GM12878 (cell line): ENCODE data around the gene LPIN3. TPM values are rescaled to one million over a fixed set of nuclear protein-coding genes. Genes with fewer than 3 reads are reported as not detected.

Experiments
- CEBPB ChIP-seq, 2 experiments: fragments of 150-350 bp in 1 of 2; IDR thresholded peaks; 2 replicates each; pipeline ENCODE4 v1.6.1; 2012 to 2014; ENCODE audit warnings: low read depth in 2 of 2, low read length in 2 of 2, borderline replicate concordance in 1 of 2, inconsistent platforms in 1 of 2
- EP300 ChIP-seq, 2 experiments: fragments of 150-350 bp in 1 of 2; IDR thresholded peaks; 2 replicates each; pipeline ENCODE4 v1.6.1; 2011 to 2012; ENCODE audit warnings: low read depth in 2 of 2, low read length in 2 of 2, borderline replicate concordance in 1 of 2, improper control_type of control experiment in 1 of 2, inconsistent platforms in 1 of 2; ENCODE audit not compliant: control insufficient read depth in 1 of 2
- HDAC6 ChIP-seq: fragments of 200-600 bp; sonication (generic); IDR thresholded peaks from one replicate; pipeline ENCODE4 v1.8.0; 2017; ENCODE audit warnings: antibody characterized with exemption; ENCODE audit not compliant: unreplicated experiment
- IKZF1 ChIP-seq: fragments of 450-650 bp; conservative IDR thresholded peaks from 2 replicates; pipeline ENCODE4 v1.6.1; 2017; ENCODE audit warnings: antibody characterized with exemption, mild to moderate bottlenecking
- POLR2A ChIP-seq: IDR thresholded peaks from 2 replicates; pipeline ENCODE4 v1.6.1; 2011; ENCODE audit warnings: low read depth, mild to moderate bottlenecking, low read length
- polyA plus RNA-seq, 11 experiments: library from polyadenylated mRNA; depleted of rRNA in 4 of 11; unstranded in 6 of 11; stranded (reverse) in 5 of 11; fragments of >200 nt; fragmentation: Nextera tagmentation in 4 of 11; fragmentation: Illumina TruSeq in 1 of 11; extraction: Ambion mirVana in 4 of 11; extraction: Trizol in 1 of 11; gene quantifications; 1 replicate in 1 of 11; 2 replicates in 10 of 11; pipeline versions ENCODE4 v1.2.1 to v1.2.3, GENCODE V29; 2011 to 2016; ENCODE audit warnings: inconsistent platforms in 2 of 11, missing spikeins in 2 of 11, low read depth in 1 of 11
- total RNA-seq, 4 experiments: library from RNA; depleted of rRNA in 3 of 4; stranded (reverse); fragments of >200 nt in 3 of 4; fragmentation: Illumina TruSeq in 1 of 4; extraction: Trizol in 1 of 4; gene quantifications; 2 replicates each; pipeline versions ENCODE4 v1.2.1 to v1.2.3, GENCODE V29; 2013 to 2021
- TF ChIP-seq, protein P1 (sequence below): fragments of 450-650 bp; IDR thresholded peaks from 2 replicates; pipeline ENCODE4 v1.6.1; 2016; ENCODE audit warnings: mild to moderate bottlenecking, moderate library complexity, borderline replicate concordance
- TF ChIP-seq, protein P2 (sequence below): fragments of 450-650 bp; IDR thresholded peaks from 2 replicates; pipeline ENCODE4 v1.6.1; 2017; ENCODE audit warnings: borderline replicate concordance
- TF ChIP-seq, protein P3 (sequence below): fragments of 150-350 bp; IDR thresholded peaks from 2 replicates; pipeline ENCODE4 v1.6.1; 2014; ENCODE audit warnings: mild to moderate bottlenecking, low read depth, low read length
- TF ChIP-seq, protein P4 (sequence below): IDR thresholded peaks from 2 replicates; pipeline ENCODE4 v1.6.1; 2011; ENCODE audit warnings: borderline replicate concordance, low read depth, mild to moderate bottlenecking, moderate library complexity, low read length; ENCODE audit not compliant: insufficient read depth, poor library complexity, severe bottlenecking
- TF ChIP-seq, protein P5 (sequence below): IDR thresholded peaks from 2 replicates; pipeline ENCODE4 v1.6.1; 2011; ENCODE audit warnings: low read depth, low read length, improper control_type of control experiment, borderline replicate concordance

LPIN3 gene
- total and polyA plus RNA-seq, 10 of the 15 experiments (the other 5 are each of a cell fraction or from before 2014, with no cell fraction given) = 0.13 to 1.3 (median 0.51) TPM

DNA sequence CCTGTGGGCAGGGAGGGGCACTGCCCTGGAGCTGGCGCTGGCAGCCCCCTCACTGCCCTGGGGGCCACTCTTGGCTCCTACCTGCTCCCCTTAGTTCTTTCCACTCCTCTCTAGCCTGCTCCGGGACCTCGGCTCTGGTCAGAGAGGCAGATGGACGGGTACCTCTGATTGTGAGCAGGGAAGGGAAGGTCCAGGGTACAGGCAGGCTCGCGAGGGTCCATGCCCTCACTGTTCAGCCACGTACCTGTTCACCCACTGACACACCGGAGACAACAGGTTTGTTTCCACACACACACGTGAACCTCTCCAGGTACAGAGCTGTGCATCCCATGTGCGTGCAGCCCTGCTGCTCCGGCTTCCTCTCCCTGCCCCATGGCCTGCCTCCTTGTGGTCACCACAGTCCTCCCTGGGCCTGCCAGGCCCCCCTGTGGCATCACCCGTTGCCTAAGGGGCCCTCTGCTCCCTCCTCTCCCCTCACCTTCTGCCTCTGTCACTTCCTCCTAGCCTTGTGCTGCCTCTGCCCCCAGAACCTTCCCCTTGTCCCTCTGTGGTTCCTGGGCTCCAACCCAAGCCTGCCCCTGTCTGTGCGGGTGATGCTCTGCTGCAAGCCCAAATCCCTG is 23.7 kb downstream of the LPIN3 start (continued):
- TF ChIP-seq, protein P1, sequence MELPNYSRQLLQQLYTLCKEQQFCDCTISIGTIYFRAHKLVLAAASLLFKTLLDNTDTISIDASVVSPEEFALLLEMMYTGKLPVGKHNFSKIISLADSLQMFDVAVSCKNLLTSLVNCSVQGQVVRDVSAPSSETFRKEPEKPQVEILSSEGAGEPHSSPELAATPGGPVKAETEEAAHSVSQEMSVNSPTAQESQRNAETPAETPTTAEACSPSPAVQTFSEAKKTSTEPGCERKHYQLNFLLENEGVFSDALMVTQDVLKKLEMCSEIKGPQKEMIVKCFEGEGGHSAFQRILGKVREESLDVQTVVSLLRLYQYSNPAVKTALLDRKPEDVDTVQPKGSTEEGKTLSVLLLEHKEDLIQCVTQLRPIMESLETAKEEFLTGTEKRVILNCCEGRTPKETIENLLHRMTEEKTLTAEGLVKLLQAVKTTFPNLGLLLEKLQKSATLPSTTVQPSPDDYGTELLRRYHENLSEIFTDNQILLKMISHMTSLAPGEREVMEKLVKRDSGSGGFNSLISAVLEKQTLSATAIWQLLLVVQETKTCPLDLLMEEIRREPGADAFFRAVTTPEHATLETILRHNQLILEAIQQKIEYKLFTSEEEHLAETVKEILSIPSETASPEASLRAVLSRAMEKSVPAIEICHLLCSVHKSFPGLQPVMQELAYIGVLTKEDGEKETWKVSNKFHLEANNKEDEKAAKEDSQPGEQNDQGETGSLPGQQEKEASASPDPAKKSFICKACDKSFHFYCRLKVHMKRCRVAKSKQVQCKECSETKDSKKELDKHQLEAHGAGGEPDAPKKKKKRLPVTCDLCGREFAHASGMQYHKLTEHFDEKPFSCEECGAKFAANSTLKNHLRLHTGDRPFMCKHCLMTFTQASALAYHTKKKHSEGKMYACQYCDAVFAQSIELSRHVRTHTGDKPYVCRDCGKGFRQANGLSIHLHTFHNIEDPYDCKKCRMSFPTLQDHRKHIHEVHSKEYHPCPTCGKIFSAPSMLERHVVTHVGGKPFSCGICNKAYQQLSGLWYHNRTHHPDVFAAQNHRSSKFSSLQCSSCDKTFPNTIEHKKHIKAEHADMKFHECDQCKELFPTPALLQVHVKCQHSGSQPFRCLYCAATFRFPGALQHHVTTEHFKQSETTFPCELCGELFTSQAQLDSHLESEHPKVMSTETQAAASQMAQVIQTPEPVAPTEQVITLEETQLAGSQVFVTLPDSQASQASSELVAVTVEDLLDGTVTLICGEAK = no peak
- TF ChIP-seq, protein P2, sequence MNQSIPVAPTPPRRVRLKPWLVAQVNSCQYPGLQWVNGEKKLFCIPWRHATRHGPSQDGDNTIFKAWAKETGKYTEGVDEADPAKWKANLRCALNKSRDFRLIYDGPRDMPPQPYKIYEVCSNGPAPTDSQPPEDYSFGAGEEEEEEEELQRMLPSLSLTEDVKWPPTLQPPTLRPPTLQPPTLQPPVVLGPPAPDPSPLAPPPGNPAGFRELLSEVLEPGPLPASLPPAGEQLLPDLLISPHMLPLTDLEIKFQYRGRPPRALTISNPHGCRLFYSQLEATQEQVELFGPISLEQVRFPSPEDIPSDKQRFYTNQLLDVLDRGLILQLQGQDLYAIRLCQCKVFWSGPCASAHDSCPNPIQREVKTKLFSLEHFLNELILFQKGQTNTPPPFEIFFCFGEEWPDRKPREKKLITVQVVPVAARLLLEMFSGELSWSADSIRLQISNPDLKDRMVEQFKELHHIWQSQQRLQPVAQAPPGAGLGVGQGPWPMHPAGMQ = no peak
- TF ChIP-seq POLR2A (no peak), EP300 (IDR thresholded peaks at IDR 0.05; ENCODE audit: borderline replicate concordance in 1 of 2, control insufficient read depth in 1 of 2, low read depth in 2 of 2, low read length in 2 of 2) (no peak), HDAC6 (no peak), IKZF1 (no peak), CEBPB (IDR thresholded peaks at IDR 0.05; ENCODE audit: borderline replicate concordance in 1 of 2, low read depth in 2 of 2, low read length in 2 of 2) (no peak)
- TF ChIP-seq, protein P3, sequence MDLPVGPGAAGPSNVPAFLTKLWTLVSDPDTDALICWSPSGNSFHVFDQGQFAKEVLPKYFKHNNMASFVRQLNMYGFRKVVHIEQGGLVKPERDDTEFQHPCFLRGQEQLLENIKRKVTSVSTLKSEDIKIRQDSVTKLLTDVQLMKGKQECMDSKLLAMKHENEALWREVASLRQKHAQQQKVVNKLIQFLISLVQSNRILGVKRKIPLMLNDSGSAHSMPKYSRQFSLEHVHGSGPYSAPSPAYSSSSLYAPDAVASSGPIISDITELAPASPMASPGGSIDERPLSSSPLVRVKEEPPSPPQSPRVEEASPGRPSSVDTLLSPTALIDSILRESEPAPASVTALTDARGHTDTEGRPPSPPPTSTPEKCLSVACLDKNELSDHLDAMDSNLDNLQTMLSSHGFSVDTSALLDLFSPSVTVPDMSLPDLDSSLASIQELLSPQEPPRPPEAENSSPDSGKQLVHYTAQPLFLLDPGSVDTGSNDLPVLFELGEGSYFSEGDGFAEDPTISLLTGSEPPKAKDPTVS = no peak
- TF ChIP-seq, protein P4, sequence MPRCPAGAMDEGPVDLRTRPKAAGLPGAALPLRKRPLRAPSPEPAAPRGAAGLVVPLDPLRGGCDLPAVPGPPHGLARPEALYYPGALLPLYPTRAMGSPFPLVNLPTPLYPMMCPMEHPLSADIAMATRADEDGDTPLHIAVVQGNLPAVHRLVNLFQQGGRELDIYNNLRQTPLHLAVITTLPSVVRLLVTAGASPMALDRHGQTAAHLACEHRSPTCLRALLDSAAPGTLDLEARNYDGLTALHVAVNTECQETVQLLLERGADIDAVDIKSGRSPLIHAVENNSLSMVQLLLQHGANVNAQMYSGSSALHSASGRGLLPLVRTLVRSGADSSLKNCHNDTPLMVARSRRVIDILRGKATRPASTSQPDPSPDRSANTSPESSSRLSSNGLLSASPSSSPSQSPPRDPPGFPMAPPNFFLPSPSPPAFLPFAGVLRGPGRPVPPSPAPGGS = no peak
- TF ChIP-seq, protein P5, sequence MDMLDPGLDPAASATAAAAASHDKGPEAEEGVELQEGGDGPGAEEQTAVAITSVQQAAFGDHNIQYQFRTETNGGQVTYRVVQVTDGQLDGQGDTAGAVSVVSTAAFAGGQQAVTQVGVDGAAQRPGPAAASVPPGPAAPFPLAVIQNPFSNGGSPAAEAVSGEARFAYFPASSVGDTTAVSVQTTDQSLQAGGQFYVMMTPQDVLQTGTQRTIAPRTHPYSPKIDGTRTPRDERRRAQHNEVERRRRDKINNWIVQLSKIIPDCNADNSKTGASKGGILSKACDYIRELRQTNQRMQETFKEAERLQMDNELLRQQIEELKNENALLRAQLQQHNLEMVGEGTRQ = no peak
